Esophagus squamous epithelium (tissue), 5 donors: ENCODE measurements around the gene ACHE. TPM values are rescaled to one million over a fixed set of nuclear protein-coding genes. Genes with fewer than 3 reads are reported as not detected.

Source experiments
- DNase-seq: peaks from one replicate; lab custom pipeline; 2025; lab: John Stamatoyannopoulos, UW
- H3K27ac ChIP-seq, 4 donors: fragments of 200-600 bp; sonication (generic); one replicate each; pipeline ENCODE4 v1.5.1; 2016 to 2019; ENCODE audit warnings: mild to moderate bottlenecking in 1 of 4
- H3K27me3 ChIP-seq, 4 donors: fragments of 200-600 bp; sonication (generic); 1 replicate in 3 of 4; 2 replicates in 1 of 4; pipeline versions ENCODE4 v1.5.1 to v1.6.0; 2017 to 2021; ENCODE audit warnings: antibody characterized with exemption in 1 of 4
- H3K36me3 ChIP-seq, 3 donors: fragments of 200-600 bp; sonication (generic); one replicate each; pipeline ENCODE4 v1.5.1; 2016 to 2019
- H3K4me1 ChIP-seq, 3 donors: fragments of 200-600 bp; sonication (generic); one replicate each; pipeline ENCODE4 v1.5.1; 2017 to 2019
- H3K4me3 ChIP-seq, 4 donors: fragments of 200-600 bp; sonication (generic); 1 replicate in 3 of 4; 2 replicates in 1 of 4; pipeline ENCODE4 v1.5.1; 2016 to 2019; ENCODE audit warnings: mild to moderate bottlenecking in 2 of 4, moderate library complexity in 1 of 4
- H3K9me3 ChIP-seq, 3 donors: fragments of 200-600 bp; sonication (generic); one replicate each; pipeline ENCODE4 v1.5.1; 2016 to 2019
- POLR2A ChIP-seq, 4 donors: fragments of 450-650 bp; IDR thresholded peaks; one replicate each; pipeline ENCODE4 v1.6.1; 2017; ENCODE audit warnings: antibody characterized with exemption in 4 of 4, mild to moderate bottlenecking in 4 of 4, moderate library complexity in 3 of 4
- WGBS, 2 donors: methylation state at CpG; one replicate each; pipeline ENCODE4 v1.1.5; 2018; 5-methylcytosine and 5-hydroxymethylcytosine counted together
- intact Hi-C: fragments of 100-400 bp; cut with DNase I; formaldehyde crosslinking; loops from one replicate; pipeline ENCODE4 v1.15.0; 2022
- total RNA-seq, 4 donors: library from RNA; depleted of rRNA; stranded (reverse); fragments of >200 nt; gene quantifications; one replicate each; pipeline ENCODE4 v1.1.0, GENCODE V29; 2016
- TF ChIP-seq, protein P1 (sequence below), 6 experiments: fragments of 450-650 bp in 4 of 6; fragments of 200-600 bp in 2 of 6; sonication (generic) in 2 of 6; IDR thresholded peaks; one replicate each; pipeline ENCODE4 v1.5.1; 2016 to 2019; ENCODE audit warnings: antibody characterized with exemption in 6 of 6, mild to moderate bottlenecking in 4 of 6, moderate library complexity in 4 of 6
- donor health status: DM: yes; HTN: yes; CAD: no.

ACHE gene
- total RNA-seq, 4 donors from 2014 or later, result 0.22 to 1.5 (median 1.3) TPM

- intact Hi-C loops, result no loop called here
- no peak for DNase-seq
These were observed 30.2 kb downstream of the ACHE start for GRCh38 chr7:100865372-100865911.

GRCh38 chr7:100864263-100864845 lies 31.3 kb downstream of the ACHE start:
- H3K27ac ChIP-seq, result no peak overlapping the region
- H3K27me3 ChIP-seq, result no peaks in the 10 kb centered on the region
- no peaks in the 10 kb centered on the region for H3K9me3 ChIP-seq
- no peak for TF ChIP-seq POLR2A (IDR thresholded peaks at IDR 0.05)
- TF ChIP-seq, protein P1, sequence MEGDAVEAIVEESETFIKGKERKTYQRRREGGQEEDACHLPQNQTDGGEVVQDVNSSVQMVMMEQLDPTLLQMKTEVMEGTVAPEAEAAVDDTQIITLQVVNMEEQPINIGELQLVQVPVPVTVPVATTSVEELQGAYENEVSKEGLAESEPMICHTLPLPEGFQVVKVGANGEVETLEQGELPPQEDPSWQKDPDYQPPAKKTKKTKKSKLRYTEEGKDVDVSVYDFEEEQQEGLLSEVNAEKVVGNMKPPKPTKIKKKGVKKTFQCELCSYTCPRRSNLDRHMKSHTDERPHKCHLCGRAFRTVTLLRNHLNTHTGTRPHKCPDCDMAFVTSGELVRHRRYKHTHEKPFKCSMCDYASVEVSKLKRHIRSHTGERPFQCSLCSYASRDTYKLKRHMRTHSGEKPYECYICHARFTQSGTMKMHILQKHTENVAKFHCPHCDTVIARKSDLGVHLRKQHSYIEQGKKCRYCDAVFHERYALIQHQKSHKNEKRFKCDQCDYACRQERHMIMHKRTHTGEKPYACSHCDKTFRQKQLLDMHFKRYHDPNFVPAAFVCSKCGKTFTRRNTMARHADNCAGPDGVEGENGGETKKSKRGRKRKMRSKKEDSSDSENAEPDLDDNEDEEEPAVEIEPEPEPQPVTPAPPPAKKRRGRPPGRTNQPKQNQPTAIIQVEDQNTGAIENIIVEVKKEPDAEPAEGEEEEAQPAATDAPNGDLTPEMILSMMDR (IDR thresholded peaks at IDR 0.05), result no peak
- intact Hi-C loops, result no loop called here
- no peak overlapping the region for H3K4me3 ChIP-seq
- peaks cover 16 to 50% (median 19%) of the 10 kb centered on the region in 3 donors for H3K36me3 ChIP-seq
- DNase-seq, result no peak
- WGBS, 2 donors, result 87 to 90% methylated on average over 12 of the region's 12 CpGs
- H3K4me1 ChIP-seq, result peaks cover 27 to 56% (median 27%) of the 10 kb centered on the region in 3 donors

More at GRCh38 chr7:100865372-100865911, 30.2 kb downstream of the ACHE start:
- Histone ChIP-seq H3K27me3 (no peaks in the 10 kb centered on the region), H3K4me1 (peaks cover 27 to 65% (median 31%) of the 10 kb centered on the region in 3 donors), H3K4me3 (peak overlapping the region; percentile 83 to 99 (median 92)), H3K36me3 (peaks cover 10 to 49% (median 17%) of the 10 kb centered on the region in 3 donors), H3K9me3 (no peaks in the 10 kb centered on the region), H3K27ac (peak overlapping the region; percentile 99 to 100 (median 99))
- 35 to 55% methylated on average over 9 to 13 of the region's 17 CpGs for WGBS, 2 donors
- TF ChIP-seq, protein P1 (IDR thresholded peaks at IDR 0.05), result peak in 2 of 6 experiments; percentile 20 to 37
- no peak for TF ChIP-seq POLR2A (IDR thresholded peaks at IDR 0.05)

DNA sequence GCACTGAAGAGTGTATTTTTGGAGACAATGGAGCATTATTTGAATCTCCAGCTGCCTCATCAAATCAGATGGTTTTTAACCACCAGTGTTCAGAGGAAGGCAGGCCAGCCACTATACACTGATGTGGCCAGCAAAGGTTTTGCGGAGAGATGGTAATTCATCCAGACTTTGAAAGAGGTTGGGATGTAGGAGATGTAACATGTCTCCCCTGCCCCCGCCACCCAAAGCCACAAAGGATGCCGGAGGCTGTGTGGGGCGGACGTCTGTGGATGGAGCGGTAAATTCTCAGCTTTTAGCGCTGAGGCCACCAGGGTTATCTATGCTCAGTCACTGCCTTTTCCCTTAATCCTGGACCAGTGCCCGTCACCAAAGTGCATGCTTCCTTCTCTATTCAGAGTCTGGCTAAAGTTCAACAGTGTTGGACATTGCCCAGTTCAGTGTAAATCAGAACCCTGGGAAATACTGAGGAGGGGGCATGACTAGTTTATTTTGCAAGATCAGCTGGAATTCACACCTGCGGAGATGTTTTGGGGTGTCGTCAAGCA lies 32.2 kb downstream of the ACHE start:
- peaks cover 19 to 47% (median 20%) of the 10 kb centered on the region in 3 donors for H3K4me1 ChIP-seq
- no peak for TF ChIP-seq POLR2A (IDR thresholded peaks at IDR 0.05)
- TF ChIP-seq, protein P1 (IDR thresholded peaks at IDR 0.05), result no peak
- H3K27me3 ChIP-seq, result no peaks in the 10 kb centered on the region
- DNase-seq, result no peak
- WGBS, 2 donors, result 70 to 78% methylated on average over 9 to 10 of the region's 10 CpGs
- no peak overlapping the region for H3K4me3 ChIP-seq
- no peak overlapping the region for H3K27ac ChIP-seq
- no peaks in the 10 kb centered on the region for H3K9me3 ChIP-seq
- peaks cover 16 to 54% (median 19%) of the 10 kb centered on the region in 3 donors for H3K36me3 ChIP-seq
- intact Hi-C loops, result no loop called here

DNA sequence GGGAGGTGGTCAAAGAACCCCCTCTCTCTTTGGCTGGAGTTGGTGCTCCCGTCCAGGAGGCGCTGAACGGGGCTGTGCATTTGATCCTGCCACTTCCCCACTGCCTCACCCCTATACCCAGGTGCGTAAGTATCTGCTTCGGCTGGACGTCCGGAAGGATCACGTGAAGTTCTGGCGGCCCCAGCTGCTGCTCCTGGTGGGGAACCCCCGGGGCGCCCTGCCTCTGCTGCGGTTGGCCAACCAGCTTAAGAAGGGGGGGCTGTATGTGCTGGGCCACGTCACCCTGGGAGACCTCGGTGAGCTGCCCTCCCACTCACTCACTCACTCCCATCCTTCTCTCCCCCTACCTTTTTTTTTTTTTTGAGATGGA lies 34.1 kb downstream of the ACHE start:
- Histone ChIP-seq H3K4me1 (peaks cover 11 to 29% (median 11%) of the 10 kb centered on the region in 3 donors), H3K27me3 (no peaks in the 10 kb centered on the region), H3K36me3 (peaks cover 16 to 68% (median 19%) of the 10 kb centered on the region in 3 donors), H3K9me3 (no peaks in the 10 kb centered on the region), H3K4me3 (no peak overlapping the region), H3K27ac (no peak overlapping the region)
- WGBS, 2 donors, result 87 to 88% methylated on average over 10 to 14 of the region's 14 CpGs
- intact Hi-C loops, result no loop called here
- TF ChIP-seq POLR2A (IDR thresholded peaks at IDR 0.05), result no peak
- TF ChIP-seq, protein P1 (IDR thresholded peaks at IDR 0.05), result no peak
- DNase-seq, result no peak
